Prostate gland (tissue), 2 donors: ENCODE data around the gene ADSS2.

Source experiments
- POLR2A ChIP-seq: fragments of 450-650 bp; IDR thresholded peaks from one replicate; pipeline ENCODE4 v1.6.1; 2016; ENCODE audit warnings: antibody characterized with exemption, mild to moderate bottlenecking
- POLR2AphosphoS5 ChIP-seq: sonication (generic); formaldehyde crosslinking; IDR thresholded peaks from one replicate; pipeline ENCODE4 v1.6.1; 2017; ENCODE audit warnings: antibody characterized with exemption
- TF ChIP-seq, protein P1 (sequence below), 4 experiments: fragments of 200-600 bp in 2 of 4; fragments of 450-650 bp in 2 of 4; sonication (generic) in 2 of 4; IDR thresholded peaks; 1 replicate in 3 of 4; 2 replicates in 1 of 4; pipeline ENCODE4 v1.5.1; 2016 to 2019; ENCODE audit warnings: antibody characterized with exemption in 4 of 4, mild to moderate bottlenecking in 2 of 4, moderate library complexity in 2 of 4

GRCh38 chr1:244429818-244430217 is 21.9 kb downstream of the ADSS2 start:
- TF ChIP-seq POLR2A (no peak), POLR2AphosphoS5 (no peak)
- TF ChIP-seq, protein P1, sequence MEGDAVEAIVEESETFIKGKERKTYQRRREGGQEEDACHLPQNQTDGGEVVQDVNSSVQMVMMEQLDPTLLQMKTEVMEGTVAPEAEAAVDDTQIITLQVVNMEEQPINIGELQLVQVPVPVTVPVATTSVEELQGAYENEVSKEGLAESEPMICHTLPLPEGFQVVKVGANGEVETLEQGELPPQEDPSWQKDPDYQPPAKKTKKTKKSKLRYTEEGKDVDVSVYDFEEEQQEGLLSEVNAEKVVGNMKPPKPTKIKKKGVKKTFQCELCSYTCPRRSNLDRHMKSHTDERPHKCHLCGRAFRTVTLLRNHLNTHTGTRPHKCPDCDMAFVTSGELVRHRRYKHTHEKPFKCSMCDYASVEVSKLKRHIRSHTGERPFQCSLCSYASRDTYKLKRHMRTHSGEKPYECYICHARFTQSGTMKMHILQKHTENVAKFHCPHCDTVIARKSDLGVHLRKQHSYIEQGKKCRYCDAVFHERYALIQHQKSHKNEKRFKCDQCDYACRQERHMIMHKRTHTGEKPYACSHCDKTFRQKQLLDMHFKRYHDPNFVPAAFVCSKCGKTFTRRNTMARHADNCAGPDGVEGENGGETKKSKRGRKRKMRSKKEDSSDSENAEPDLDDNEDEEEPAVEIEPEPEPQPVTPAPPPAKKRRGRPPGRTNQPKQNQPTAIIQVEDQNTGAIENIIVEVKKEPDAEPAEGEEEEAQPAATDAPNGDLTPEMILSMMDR (IDR thresholded peaks at IDR 0.05): no peak
